DND-41 (cell line): Measurements from ENCODE around the gene CSTB.

Experiments
- EZH2 ChIP-seq: IDR thresholded peaks from 3 replicates; pipeline ENCODE4 v1.6.1; 2012; ENCODE audit warnings: borderline replicate concordance, low read depth, mild to moderate bottlenecking, moderate library complexity, low read length, inconsistent platforms; ENCODE audit not compliant: severe bottlenecking
- TF ChIP-seq, protein P1 (sequence below): IDR thresholded peaks from 2 replicates; pipeline ENCODE4 v1.5.1; 2012; ENCODE audit warnings: borderline replicate concordance, low read length, moderate library complexity, mild to moderate bottlenecking; ENCODE audit not compliant: poor library complexity, severe bottlenecking; ENCODE audit errors: extremely low read depth

DNA sequence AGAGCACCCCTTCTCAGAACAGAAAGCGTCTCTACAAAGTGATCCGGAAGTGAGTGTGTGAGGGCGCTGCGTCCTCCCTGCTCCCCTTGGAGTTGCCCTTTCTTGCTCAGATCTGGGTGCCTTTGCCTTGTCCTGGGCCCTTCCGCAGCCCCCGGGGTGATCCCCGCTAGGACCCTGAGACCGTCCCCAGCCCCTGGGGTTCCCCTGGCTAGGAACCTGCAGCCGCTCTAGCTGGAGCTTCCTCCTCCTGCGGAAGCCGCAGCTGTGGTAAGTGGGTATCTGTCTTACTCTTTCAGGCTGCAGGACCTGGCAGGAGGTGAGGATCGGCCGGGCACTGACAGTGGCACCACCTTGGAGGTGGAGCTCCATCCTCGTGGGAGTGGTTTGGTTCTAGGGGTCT lies 24.5 kb upstream of the CSTB start:
- no peak for TF ChIP-seq EZH2
- TF ChIP-seq, protein P1, sequence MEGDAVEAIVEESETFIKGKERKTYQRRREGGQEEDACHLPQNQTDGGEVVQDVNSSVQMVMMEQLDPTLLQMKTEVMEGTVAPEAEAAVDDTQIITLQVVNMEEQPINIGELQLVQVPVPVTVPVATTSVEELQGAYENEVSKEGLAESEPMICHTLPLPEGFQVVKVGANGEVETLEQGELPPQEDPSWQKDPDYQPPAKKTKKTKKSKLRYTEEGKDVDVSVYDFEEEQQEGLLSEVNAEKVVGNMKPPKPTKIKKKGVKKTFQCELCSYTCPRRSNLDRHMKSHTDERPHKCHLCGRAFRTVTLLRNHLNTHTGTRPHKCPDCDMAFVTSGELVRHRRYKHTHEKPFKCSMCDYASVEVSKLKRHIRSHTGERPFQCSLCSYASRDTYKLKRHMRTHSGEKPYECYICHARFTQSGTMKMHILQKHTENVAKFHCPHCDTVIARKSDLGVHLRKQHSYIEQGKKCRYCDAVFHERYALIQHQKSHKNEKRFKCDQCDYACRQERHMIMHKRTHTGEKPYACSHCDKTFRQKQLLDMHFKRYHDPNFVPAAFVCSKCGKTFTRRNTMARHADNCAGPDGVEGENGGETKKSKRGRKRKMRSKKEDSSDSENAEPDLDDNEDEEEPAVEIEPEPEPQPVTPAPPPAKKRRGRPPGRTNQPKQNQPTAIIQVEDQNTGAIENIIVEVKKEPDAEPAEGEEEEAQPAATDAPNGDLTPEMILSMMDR = no peak
